ENCODE results near the gene PSTPIP2. TPM values are rescaled to one million over a fixed set of nuclear protein-coding genes. Genes with fewer than 3 reads are reported as not detected.

Gene PSTPIP2
- total and polyA plus RNA-seq, 9 of the 15 experiments (the other 6 are each of a cell fraction or from before 2014, with no cell fraction given), result 14.0 to 45.7 (median 27.1) TPM

- H3K79me2 ChIP-seq (ENCODE audit: control insufficient read depth, insufficient read depth, low read length), result no peaks in the 10 kb centered on the region
- ATAC-seq, result no peak
- CTCF ChIA-PET (ENCODE audit: low intra/inter-chr PET ratio), result no interaction called here
- in situ Hi-C loops (cut with MboI), result no loop called here
- peaks cover 0 to 3% of the 10 kb centered on the region in 2 experiments; a peak in 1 of 5 replicates for H3K4me1 ChIP-seq (replicated peaks in 1 of 2; ENCODE audit: control insufficient read depth in 2 of 2, insufficient read depth in 2 of 2, low read length in 2 of 2)
- no peak for FAIRE-seq
- H3K9ac ChIP-seq (ENCODE audit: insufficient read depth in 1 of 2, low read depth in 2 of 2, low read length in 2 of 2), result no peak overlapping the region
- H3K4me3 ChIP-seq, result no peak overlapping the region
- POLR2A ChIA-PET, result no interaction called here
- WGBS (ENCODE audit: insufficient coverage, low coverage, missing lambda C conversion rate), result 83% methylated on average over 3 of the region's 3 CpGs
- no peaks in the 10 kb centered on the region for H3K9me1 ChIP-seq (ENCODE audit: control insufficient read depth, insufficient read depth, low read length)
- no peak overlapping the region for H3K4me2 ChIP-seq (ENCODE audit: insufficient read depth, low read length)
- intact Hi-C loops (cut with micrococcal nuclease), result no loop called here
- DNase-seq (ENCODE audit: extremely low read depth in 1 of 4, low spot score in 3 of 4), result no peak
- H3K36me3 ChIP-seq (ENCODE audit: control insufficient read depth, insufficient read depth, low read length), result peaks cover 12% of the 10 kb centered on the region; the same call in 1 of the 3 replicates
- no TSS peak for BruUV-seq (replicated peaks)
- no peak overlapping the region for H2AFZ ChIP-seq (ENCODE audit: low read depth, low read length)
- H4K20me1 ChIP-seq (replicated peaks; ENCODE audit: control insufficient read depth, insufficient read depth, low read length), result no peaks in the 10 kb centered on the region
- H3K27me3 ChIP-seq (ENCODE audit: control insufficient read depth in 2 of 2, insufficient read depth in 2 of 2, low read length in 2 of 2), result no peaks in the 10 kb centered on the region
- no peaks in the 10 kb centered on the region for H3K9me3 ChIP-seq (replicated peaks; ENCODE audit: control insufficient read depth, insufficient read depth, low read depth, low read length)
- H3K27ac ChIP-seq (ENCODE audit: extremely low read depth, low read depth, low read length), result no peak overlapping the region
- TF ChIP-seq ZNF512 (tag; IDR thresholded peaks at IDR 0.05) (no peak), NFE2L1 (tag; IDR thresholded peaks at IDR 0.05; ENCODE audit: borderline replicate concordance, low read depth) (no peak), ETV6 (IDR thresholded peaks at IDR 0.05; ENCODE audit: borderline replicate concordance in 1 of 2, low read depth in 2 of 2, low read length in 1 of 2) (no peak), ETV6 (CRISPR knock-in tag; IDR thresholded peaks at IDR 0.05; ENCODE audit: borderline replicate concordance) (no peak), CSDE1 (IDR thresholded peaks at IDR 0.05) (no peak), SMAD2 (IDR thresholded peaks at IDR 0.05; ENCODE audit: low read depth, low read length) (no peak), FOXJ2 (tag; IDR thresholded peaks at IDR 0.05) (no peak), SRSF7 (optimal IDR thresholded peaks at IDR 0.05; ENCODE audit: low read depth, low read length) (no peak), ZNF778 (CRISPR knock-in tag; IDR thresholded peaks at IDR 0.05) (no peak), ZNF584 (CRISPR knock-in tag; IDR thresholded peaks at IDR 0.05; ENCODE audit: low read depth) (no peak), HMG20B (CRISPR knock-in tag; IDR thresholded peaks at IDR 0.05) (no peak), ZNF280B (CRISPR knock-in tag; IDR thresholded peaks at IDR 0.05) (no peak), BCL6 (CRISPR knock-in tag; IDR thresholded peaks at IDR 0.05) (no peak), DMBX1 (CRISPR knock-in tag; IDR thresholded peaks at IDR 0.05; ENCODE audit: borderline replicate concordance) (no peak), MTA2 (IDR thresholded peaks at IDR 0.05; ENCODE audit: low read depth) (no peak)
- TF ChIP-seq, protein P1, sequence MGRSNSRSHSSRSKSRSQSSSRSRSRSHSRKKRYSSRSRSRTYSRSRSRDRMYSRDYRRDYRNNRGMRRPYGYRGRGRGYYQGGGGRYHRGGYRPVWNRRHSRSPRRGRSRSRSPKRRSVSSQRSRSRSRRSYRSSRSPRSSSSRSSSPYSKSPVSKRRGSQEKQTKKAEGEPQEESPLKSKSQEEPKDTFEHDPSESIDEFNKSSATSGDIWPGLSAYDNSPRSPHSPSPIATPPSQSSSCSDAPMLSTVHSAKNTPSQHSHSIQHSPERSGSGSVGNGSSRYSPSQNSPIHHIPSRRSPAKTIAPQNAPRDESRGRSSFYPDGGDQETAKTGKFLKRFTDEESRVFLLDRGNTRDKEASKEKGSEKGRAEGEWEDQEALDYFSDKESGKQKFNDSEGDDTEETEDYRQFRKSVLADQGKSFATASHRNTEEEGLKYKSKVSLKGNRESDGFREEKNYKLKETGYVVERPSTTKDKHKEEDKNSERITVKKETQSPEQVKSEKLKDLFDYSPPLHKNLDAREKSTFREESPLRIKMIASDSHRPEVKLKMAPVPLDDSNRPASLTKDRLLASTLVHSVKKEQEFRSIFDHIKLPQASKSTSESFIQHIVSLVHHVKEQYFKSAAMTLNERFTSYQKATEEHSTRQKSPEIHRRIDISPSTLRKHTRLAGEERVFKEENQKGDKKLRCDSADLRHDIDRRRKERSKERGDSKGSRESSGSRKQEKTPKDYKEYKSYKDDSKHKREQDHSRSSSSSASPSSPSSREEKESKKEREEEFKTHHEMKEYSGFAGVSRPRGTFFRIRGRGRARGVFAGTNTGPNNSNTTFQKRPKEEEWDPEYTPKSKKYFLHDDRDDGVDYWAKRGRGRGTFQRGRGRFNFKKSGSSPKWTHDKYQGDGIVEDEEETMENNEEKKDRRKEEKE (IDR thresholded peaks at IDR 0.05; ENCODE audit: borderline replicate concordance in 1 of 2, control insufficient read depth in 1 of 2, low read depth in 2 of 2, low read length in 1 of 2), result no peak
These were observed 52.1 kb downstream of the PSTPIP2 start for GRCh38 chr18:46019936-46020335.
